GM18858 (cell line): ENCODE measurements around the gene VIT.

Experiments
- ATAC-seq: cut with Tn5 transposase; IDR thresholded peaks from one replicate; pipeline ENCODE4 v1.9.1; 2021; ENCODE audit not compliant: unreplicated experiment

Gene VIT

GRCh38 chr2:36854241-36854640 is 157.7 kb downstream of the VIT start:
- no peak for ATAC-seq

DNA sequence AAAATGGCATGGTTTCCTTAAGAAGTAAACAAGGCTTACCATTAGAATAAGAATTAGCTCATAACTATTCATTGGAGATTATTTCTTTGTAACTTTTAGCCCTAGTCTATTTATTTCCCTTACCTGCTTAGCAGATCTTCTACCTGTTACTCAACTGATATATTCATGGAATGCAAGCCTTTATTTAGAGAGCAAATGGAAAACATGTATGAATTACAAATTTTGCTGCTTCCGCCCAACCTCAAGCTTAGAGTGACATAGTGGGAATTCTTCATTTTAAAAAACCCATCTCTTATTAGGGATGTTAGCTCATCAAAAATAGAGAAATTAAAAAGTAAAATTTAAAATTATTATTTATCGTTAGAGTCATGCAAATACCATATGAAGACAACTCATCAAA is 158.9 kb downstream of the VIT start:
- no peak for ATAC-seq

DNA sequence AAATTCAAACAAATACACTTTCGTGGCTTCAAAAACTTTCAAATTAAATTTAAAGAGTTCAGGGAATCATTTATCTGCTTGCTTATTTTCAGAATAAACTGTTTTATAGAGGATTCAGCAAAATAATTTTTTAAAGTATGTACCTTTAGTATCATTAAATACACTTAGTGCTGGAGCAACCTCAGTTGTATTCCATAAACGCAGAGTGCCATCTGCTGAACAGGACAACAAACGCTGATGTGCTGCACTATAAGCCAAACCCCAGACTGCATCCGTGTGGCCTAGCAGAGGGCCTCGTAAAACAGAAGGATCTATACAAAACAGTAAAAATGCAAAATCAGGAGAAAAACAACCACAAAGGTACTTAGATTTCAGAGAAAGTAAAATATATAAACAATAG is 161.2 kb downstream of the VIT start:
- ATAC-seq: no peak

DNA sequence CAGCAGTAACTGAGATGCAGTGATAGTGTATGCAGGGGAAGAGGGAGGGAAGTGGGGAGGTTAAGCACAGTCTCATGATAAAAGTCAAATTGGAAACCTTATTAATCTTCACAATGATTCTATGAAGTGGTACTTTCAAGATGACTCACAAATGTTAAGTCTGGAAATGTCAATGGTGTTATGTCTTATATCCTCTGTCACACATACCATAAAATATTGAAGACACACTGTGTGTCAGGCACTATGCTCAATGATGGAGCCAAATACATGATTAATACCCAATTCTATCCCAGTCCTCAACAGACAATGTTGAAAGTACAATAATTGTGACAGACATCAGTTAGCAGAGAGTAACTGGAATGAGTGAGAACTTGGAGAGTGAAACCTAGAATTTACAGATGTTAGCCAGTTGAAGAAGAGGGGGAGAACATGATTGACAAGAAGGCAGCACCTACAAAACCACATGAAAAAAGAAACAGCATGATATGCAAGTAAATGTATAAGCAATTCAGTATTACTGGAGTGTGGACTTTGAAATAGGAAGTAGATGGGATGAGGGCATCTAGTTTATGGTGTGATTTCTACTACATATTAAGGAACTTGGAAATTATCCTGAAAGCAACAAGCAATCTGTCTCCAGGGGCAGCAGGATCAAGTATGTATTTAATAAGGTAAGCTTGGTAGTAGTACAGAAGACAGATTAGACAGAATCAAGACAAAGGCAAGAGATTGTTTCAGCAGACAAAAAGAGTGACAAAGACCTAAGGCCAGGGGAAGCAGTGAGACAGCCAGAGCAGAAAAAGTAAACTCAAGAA is 162.3 kb downstream of the VIT start:
- no peak for ATAC-seq

- ATAC-seq: no peak
Observed at GRCh38 chr2:36859366-36859792, 162.9 kb downstream of the VIT start.

DNA sequence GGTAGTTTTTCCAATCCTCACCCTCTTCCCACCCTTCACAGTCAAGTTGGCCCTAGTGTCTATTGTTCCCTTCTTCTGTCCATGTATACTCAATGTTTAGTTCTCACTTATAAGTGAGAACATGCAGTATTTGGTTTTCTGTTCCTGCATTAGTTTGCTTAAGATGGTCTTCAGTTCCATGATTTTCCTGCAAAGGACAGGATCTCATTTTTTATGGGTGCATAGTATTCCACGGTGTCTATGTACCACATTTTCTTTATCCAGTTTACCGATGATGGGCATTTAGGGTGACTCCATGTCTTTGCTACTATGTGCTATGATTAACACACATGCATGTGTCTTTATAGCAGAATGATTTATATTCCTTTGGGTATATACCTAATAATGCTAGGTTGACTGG is 165.4 kb downstream of the VIT start:
- no peak for ATAC-seq
